Type B pancreatic cell (in vitro differentiated cells): ENCODE data around the gene CDC42EP5. TPM values are rescaled to one million over a fixed set of nuclear protein-coding genes. Genes with fewer than 3 reads are reported as not detected.

Experiments
- DNase-seq: peaks from one replicate; pipeline ENCODE4 v3.0.0; 2021; ENCODE audit warnings: mixed read lengths; ENCODE audit not compliant: unreplicated experiment; ENCODE audit errors: extremely low spot score
- H3K27ac Mint-ChIP-seq: 2 replicates; pipeline ENCODE4 v1.8.0; 2021; ENCODE audit warnings: mild to moderate bottlenecking, mixed read lengths
- H3K27me3 Mint-ChIP-seq: 2 replicates; pipeline ENCODE4 v1.8.0; 2021; ENCODE audit warnings: mixed read lengths
- H3K36me3 Mint-ChIP-seq: 2 replicates; pipeline ENCODE4 v1.8.0; 2021; ENCODE audit warnings: mixed read lengths
- H3K4me1 Mint-ChIP-seq: one replicate; pipeline ENCODE4 v1.8.0; 2021; ENCODE audit warnings: mixed read lengths; ENCODE audit not compliant: unreplicated experiment
- H3K4me3 Mint-ChIP-seq: 2 replicates; pipeline ENCODE4 v1.8.0; 2021; ENCODE audit warnings: mild to moderate bottlenecking, mixed read lengths
- H3K9me3 Mint-ChIP-seq: 2 replicates; pipeline ENCODE4 v1.8.0; 2021; ENCODE audit warnings: mixed read lengths
- total RNA-seq: library from RNA; stranded (reverse); gene quantifications from 2 replicates; pipeline ENCODE4 v1.2.1, GENCODE V29; 2021; ENCODE audit warnings: low replicate concordance
- TF ChIP-seq, protein P1 (sequence below): fragments of 200-600 bp; sonication (generic); conservative IDR thresholded peaks from 2 replicates; pipeline ENCODE4 v1.5.0; 2021; ENCODE audit warnings: antibody characterized with exemption, mild to moderate bottlenecking

Gene CDC42EP5
- total RNA-seq, 1 donor from 2014 or later: 24.3 TPM

- H3K27me3 Mint-ChIP-seq: peaks cover 37% of the 10 kb centered on the region
- H3K4me1 Mint-ChIP-seq: no peaks in the 10 kb centered on the region
- no peaks in the 10 kb centered on the region for H3K9me3 Mint-ChIP-seq
- no peaks in the 10 kb centered on the region for H3K36me3 Mint-ChIP-seq
- TF ChIP-seq, protein P1, sequence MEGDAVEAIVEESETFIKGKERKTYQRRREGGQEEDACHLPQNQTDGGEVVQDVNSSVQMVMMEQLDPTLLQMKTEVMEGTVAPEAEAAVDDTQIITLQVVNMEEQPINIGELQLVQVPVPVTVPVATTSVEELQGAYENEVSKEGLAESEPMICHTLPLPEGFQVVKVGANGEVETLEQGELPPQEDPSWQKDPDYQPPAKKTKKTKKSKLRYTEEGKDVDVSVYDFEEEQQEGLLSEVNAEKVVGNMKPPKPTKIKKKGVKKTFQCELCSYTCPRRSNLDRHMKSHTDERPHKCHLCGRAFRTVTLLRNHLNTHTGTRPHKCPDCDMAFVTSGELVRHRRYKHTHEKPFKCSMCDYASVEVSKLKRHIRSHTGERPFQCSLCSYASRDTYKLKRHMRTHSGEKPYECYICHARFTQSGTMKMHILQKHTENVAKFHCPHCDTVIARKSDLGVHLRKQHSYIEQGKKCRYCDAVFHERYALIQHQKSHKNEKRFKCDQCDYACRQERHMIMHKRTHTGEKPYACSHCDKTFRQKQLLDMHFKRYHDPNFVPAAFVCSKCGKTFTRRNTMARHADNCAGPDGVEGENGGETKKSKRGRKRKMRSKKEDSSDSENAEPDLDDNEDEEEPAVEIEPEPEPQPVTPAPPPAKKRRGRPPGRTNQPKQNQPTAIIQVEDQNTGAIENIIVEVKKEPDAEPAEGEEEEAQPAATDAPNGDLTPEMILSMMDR: no peak
- DNase-seq: no peak
- no peak overlapping the region for H3K27ac Mint-ChIP-seq
- no peak overlapping the region for H3K4me3 Mint-ChIP-seq
Observed at GRCh38 chr19:54425382-54425723, 47.7 kb downstream of the CDC42EP5 start.

DNA sequence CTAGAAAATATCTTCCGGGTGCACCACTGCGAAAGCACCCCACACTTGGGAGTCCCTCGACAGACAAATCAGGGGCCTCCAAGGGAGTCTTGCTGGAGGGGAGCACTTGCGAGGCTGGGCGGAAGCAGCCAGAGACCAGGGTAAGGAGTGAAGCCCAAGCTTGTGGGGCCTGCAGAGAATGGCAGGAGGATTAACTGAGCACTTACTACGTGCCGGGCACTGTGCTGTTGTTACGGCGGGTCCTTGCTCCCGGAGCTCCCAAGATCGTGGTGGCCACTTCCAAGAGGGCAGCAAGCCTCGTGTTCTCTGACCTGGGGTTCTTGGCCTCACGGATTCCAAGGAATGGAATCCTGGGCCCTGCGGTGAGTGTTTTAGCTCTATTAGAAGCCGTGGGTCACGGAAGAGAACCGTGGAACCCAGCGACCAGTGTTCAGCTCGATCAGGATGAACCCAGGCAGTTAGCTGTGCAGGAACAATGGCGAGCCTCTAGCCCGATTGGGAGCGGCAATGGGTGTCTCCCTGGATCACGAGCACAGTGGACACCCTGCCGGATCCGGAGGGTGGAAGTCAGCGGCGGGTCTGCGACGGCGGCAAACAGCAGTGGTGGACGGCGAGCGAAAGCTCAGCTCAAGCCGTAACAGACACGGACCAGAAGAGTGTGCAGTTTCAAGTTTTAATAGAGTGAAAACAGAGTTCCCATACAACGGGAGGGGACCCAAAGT is 48.3 kb downstream of the CDC42EP5 start:
- Mint-ChIP-seq H3K27ac (no peak overlapping the region), H3K4me1 (peaks cover 2% of the 10 kb centered on the region), H3K9me3 (no peaks in the 10 kb centered on the region), H3K27me3 (peaks cover 39% of the 10 kb centered on the region), H3K4me3 (no peak overlapping the region), H3K36me3 (no peaks in the 10 kb centered on the region)
- DNase-seq: no peak
- TF ChIP-seq, protein P1: no peak

- Mint-ChIP-seq H3K27ac (no peak overlapping the region), H3K27me3 (peaks cover 41% of the 10 kb centered on the region), H3K9me3 (no peaks in the 10 kb centered on the region), H3K4me1 (peaks cover 6% of the 10 kb centered on the region), H3K36me3 (no peaks in the 10 kb centered on the region), H3K4me3 (no peak overlapping the region)
- DNase-seq: no peak
- TF ChIP-seq, protein P1: no peak
Observed at GRCh38 chr19:54424201-54424600, 48.9 kb downstream of the CDC42EP5 start.

- Mint-ChIP-seq H3K9me3 (no peaks in the 10 kb centered on the region), H3K4me1 (peaks cover 18% of the 10 kb centered on the region), H3K27me3 (peaks cover 50% of the 10 kb centered on the region), H3K27ac (no peak overlapping the region), H3K4me3 (no peak overlapping the region), H3K36me3 (peaks cover 4% of the 10 kb centered on the region)
- TF ChIP-seq, protein P1: no peak
- no peak for DNase-seq
Observed at GRCh38 chr19:54422136-54422535, 51.0 kb downstream of the CDC42EP5 start.

DNA sequence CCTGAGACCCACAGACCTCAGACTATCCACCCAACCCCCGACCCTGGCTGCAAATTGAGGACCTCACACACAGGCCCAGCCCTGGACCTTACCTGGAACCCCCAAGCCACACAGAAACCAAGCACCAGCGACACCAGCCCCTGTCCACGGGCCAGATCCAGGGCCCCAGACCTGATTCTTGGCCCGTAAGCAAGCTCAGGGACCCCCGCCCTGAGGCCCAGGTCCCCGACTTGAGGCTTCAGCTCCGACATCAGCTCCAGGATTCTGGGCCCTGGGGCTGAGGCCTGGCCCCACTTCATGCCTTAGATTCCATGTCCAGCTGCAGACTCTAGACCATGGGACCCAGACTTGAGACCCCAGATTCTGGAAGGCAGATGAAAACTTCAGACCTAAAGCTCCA is 51.6 kb downstream of the CDC42EP5 start:
- Mint-ChIP-seq H3K4me3 (no peak overlapping the region), H3K27ac (no peak overlapping the region), H3K9me3 (no peaks in the 10 kb centered on the region), H3K4me1 (peaks cover 20% of the 10 kb centered on the region), H3K27me3 (peaks cover 50% of the 10 kb centered on the region), H3K36me3 (peaks cover 5% of the 10 kb centered on the region)
- TF ChIP-seq, protein P1: no peak
- no peak for DNase-seq
